Measurements from ENCODE around the gene ASCL2.

The ASCL2 gene

GRCh38 chr11:2263071-2263565, 7.3 kb downstream of the ASCL2 start:
- DNase-seq (ENCODE audit: low read depth in 2 of 2, low spot score in 1 of 2) = no peak

- no peak for DNase-seq (ENCODE audit: low read depth in 2 of 2, low spot score in 1 of 2)
Measured at GRCh38 chr11:2262301-2263070, 7.9 kb downstream of the ASCL2 start.

- DNase-seq (ENCODE audit: low read depth in 2 of 2, low spot score in 1 of 2) = no peak
Measured at GRCh38 chr11:2261436-2262230, 8.8 kb downstream of the ASCL2 start.

- no peak for DNase-seq (ENCODE audit: low read depth in 2 of 2, low spot score in 1 of 2)
Measured at GRCh38 chr11:2260491-2261364, 9.7 kb downstream of the ASCL2 start.

GRCh38 chr11:2259897-2260451, 10.4 kb downstream of the ASCL2 start:
- DNase-seq (ENCODE audit: low read depth in 2 of 2, low spot score in 1 of 2) = no peak

- DNase-seq (ENCODE audit: low read depth in 2 of 2, low spot score in 1 of 2) = no peak
Measured at GRCh38 chr11:2259466-2259830, 10.9 kb downstream of the ASCL2 start.

- DNase-seq (ENCODE audit: low read depth in 2 of 2, low spot score in 1 of 2) = no peak
Measured at GRCh38 chr11:2258501-2259465, 11.6 kb downstream of the ASCL2 start.

GRCh38 chr11:2256951-2257700, 13.3 kb downstream of the ASCL2 start:
- DNase-seq (ENCODE audit: low read depth in 2 of 2, low spot score in 1 of 2) = no peak

GRCh38 chr11:2256293-2256913, 14.0 kb downstream of the ASCL2 start:
- DNase-seq (ENCODE audit: low read depth in 2 of 2, low spot score in 1 of 2) = no peak

GRCh38 chr11:2252018-2252417, 18.4 kb downstream of the ASCL2 start:
- DNase-seq (ENCODE audit: low read depth in 2 of 2, low spot score in 1 of 2) = no peak

GRCh38 chr11:2251138-2251537, 19.2 kb downstream of the ASCL2 start:
- DNase-seq (ENCODE audit: low read depth in 2 of 2, low spot score in 1 of 2) = no peak

GRCh38 chr11:2250485-2250884, 19.9 kb downstream of the ASCL2 start:
- no peak for DNase-seq (ENCODE audit: low read depth in 2 of 2, low spot score in 1 of 2)

- no peak for DNase-seq (ENCODE audit: low read depth in 2 of 2, low spot score in 1 of 2)
Measured at GRCh38 chr11:2250041-2250440, 20.3 kb downstream of the ASCL2 start.

GRCh38 chr11:2249189-2249916, 21.0 kb downstream of the ASCL2 start:
- DNase-seq (ENCODE audit: low read depth in 2 of 2, low spot score in 1 of 2) = no peak

GRCh38 chr11:2248762-2249161, 21.6 kb downstream of the ASCL2 start:
- DNase-seq (ENCODE audit: low read depth in 2 of 2, low spot score in 1 of 2) = no peak

GRCh38 chr11:2248242-2248641, 22.1 kb downstream of the ASCL2 start:
- DNase-seq (ENCODE audit: low read depth in 2 of 2, low spot score in 1 of 2) = no peak

- no peak for DNase-seq (ENCODE audit: low read depth in 2 of 2, low spot score in 1 of 2)
Measured at GRCh38 chr11:2247496-2247895, 22.9 kb downstream of the ASCL2 start.

- DNase-seq (ENCODE audit: low read depth in 2 of 2, low spot score in 1 of 2) = no peak
Measured at GRCh38 chr11:2240834-2241233, 29.6 kb downstream of the ASCL2 start.

Data from stimulated activated CD8-positive, alpha-beta memory T cell treated with anti-CD3 and anti-CD28 coated beads, Interleukin-4, amount 100 ng/mL, for 4 hours (primary cell).